GM04503 (cell line): ENCODE results near the gene USP9X.
"Not testable (repeated sequence)": the region's sequence is repeated elsewhere in the genome, so short reads cannot be mapped to it uniquely, and the experiment has no call there.

Experiments used
- DNase-seq: peaks from one replicate; pipeline ENCODE4 v3.0.0-alpha.2; 2012; ENCODE audit warnings: low read depth

The USP9X gene

GRCh38 chrX:41084893-41085511 is at the start of gene USP9X:
Gene USP9X (plus strand): TSS chrX:41085445. CDS start chrX:41123629, 38,184 bp downstream.
- DNase-seq: peak; percentile 36

- DNase-seq: no peak
Measured at GRCh38 chrX:41035582-41035981, 49.7 kb upstream of the USP9X start.

GRCh38 chrX:41036668-41037326 is 48.4 kb upstream of the USP9X start:
- no peak for DNase-seq

- DNase-seq: no peak
Measured at GRCh38 chrX:41043196-41043595, 42.0 kb upstream of the USP9X start.

- no peak for DNase-seq
Measured at GRCh38 chrX:41043674-41044345, 41.4 kb upstream of the USP9X start.

GRCh38 chrX:41045960-41046567 is 39.2 kb upstream of the USP9X start:
- no peak for DNase-seq

GRCh38 chrX:41047878-41048534 is 37.2 kb upstream of the USP9X start:
- DNase-seq: no peak

GRCh38 chrX:41050359-41050758 is 34.9 kb upstream of the USP9X start:
- no peak for DNase-seq

GRCh38 chrX:41051288-41051687 is 34.0 kb upstream of the USP9X start:
- no peak for DNase-seq

GRCh38 chrX:41055740-41056139 is 29.5 kb upstream of the USP9X start:
- DNase-seq: no peak

- DNase-seq: not testable (repeated sequence)
Measured at GRCh38 chrX:41063276-41063675, 22.0 kb upstream of the USP9X start.

GRCh38 chrX:41064018-41064417 is 21.2 kb upstream of the USP9X start:
- no peak for DNase-seq

GRCh38 chrX:41066391-41066790 is 18.9 kb upstream of the USP9X start:
- DNase-seq: no peak

GRCh38 chrX:41066969-41067368 is 18.3 kb upstream of the USP9X start:
- DNase-seq: no peak

GRCh38 chrX:41067721-41068120 is 17.5 kb upstream of the USP9X start:
- no peak for DNase-seq

- no peak for DNase-seq
Measured at GRCh38 chrX:41076742-41077141, 8.5 kb upstream of the USP9X start.

GRCh38 chrX:41081821-41082220 is 3.4 kb upstream of the USP9X start:
- DNase-seq: no peak

- DNase-seq: no peak
Measured at GRCh38 chrX:41082783-41083182, 2.5 kb upstream of the USP9X start.

- peak; percentile 82 for DNase-seq
Measured at GRCh38 chrX:41084044-41084892, 977 bp upstream of the USP9X start.

GRCh38 chrX:41085512-41085877 is 250 bp downstream of the USP9X start:
- no peak for DNase-seq

- no peak for DNase-seq
Measured at GRCh38 chrX:41085878-41086626, 807 bp downstream of the USP9X start.
